Kidney tubule cell (primary cell): ENCODE data around the gene FDXR.

ENCODE experiments used
- DNase-seq: peaks from one replicate; pipeline ENCODE4 v3.0.0-alpha.2; 2018; ENCODE audit warnings: low spot score

The FDXR gene

GRCh38 chr17:74898376-74898946, 25.7 kb upstream of the FDXR start:
- no peak for DNase-seq

GRCh38 chr17:74893936-74894671, 21.3 kb upstream of the FDXR start:
- DNase-seq: no peak

GRCh38 chr17:74892974-74893911, 20.4 kb upstream of the FDXR start, which contains the start of gene FADS6:
Gene FADS6, minus strand, starts transcription at chr17:74893633. Its CDS starts 38 bp downstream, at chr17:74893595.
- no peak for DNase-seq

- DNase-seq: no peak
These were observed 19.4 kb upstream of the FDXR start for GRCh38 chr17:74892013-74892841.

GRCh38 chr17:74890554-74890953, 17.8 kb upstream of the FDXR start:
- DNase-seq: no peak

GRCh38 chr17:74888469-74888868, 15.7 kb upstream of the FDXR start:
- no peak for DNase-seq

- DNase-seq: no peak
These were observed 10.5 kb upstream of the FDXR start for GRCh38 chr17:74883241-74883745.

- DNase-seq: no peak
These were observed 9.9 kb upstream of the FDXR start for GRCh38 chr17:74882517-74883240.

- DNase-seq: no peak
These were observed 8.3 kb upstream of the FDXR start for GRCh38 chr17:74881073-74881472.

- DNase-seq: no peak
These were observed 6.5 kb upstream of the FDXR start for GRCh38 chr17:74879308-74879707.

GRCh38 chr17:74878658-74879057, 5.9 kb upstream of the FDXR start:
- DNase-seq: no peak

- DNase-seq: peak; percentile 63
These were observed 5.1 kb upstream of the FDXR start for GRCh38 chr17:74877592-74878548.

GRCh38 chr17:74875977-74876593, 3.3 kb upstream of the FDXR start:
- no peak for DNase-seq

GRCh38 chr17:74875155-74875976, 2.6 kb upstream of the FDXR start:
- no peak for DNase-seq

GRCh38 chr17:74874615-74875037, 1.8 kb upstream of the FDXR start:
- no peak for DNase-seq

GRCh38 chr17:74873874-74874614, 1.2 kb upstream of the FDXR start:
- peak; percentile 51 for DNase-seq

GRCh38 chr17:74873037-74873873, 461 bp upstream of the FDXR start:
- DNase-seq: peak; percentile 100
